ENCODE measurements around the gene SRPX.

SRPX gene

GRCh38 chrX:38220415-38221390 is at the start of gene SRPX:
SRPX (minus strand) TSS chrX:38220871; CDS start chrX:38220792, 79 bp downstream.
- no peak for DNase-seq

GRCh38 chrX:38268011-38268410 is 47.3 kb upstream of the SRPX start:
- DNase-seq = no peak

DNA sequence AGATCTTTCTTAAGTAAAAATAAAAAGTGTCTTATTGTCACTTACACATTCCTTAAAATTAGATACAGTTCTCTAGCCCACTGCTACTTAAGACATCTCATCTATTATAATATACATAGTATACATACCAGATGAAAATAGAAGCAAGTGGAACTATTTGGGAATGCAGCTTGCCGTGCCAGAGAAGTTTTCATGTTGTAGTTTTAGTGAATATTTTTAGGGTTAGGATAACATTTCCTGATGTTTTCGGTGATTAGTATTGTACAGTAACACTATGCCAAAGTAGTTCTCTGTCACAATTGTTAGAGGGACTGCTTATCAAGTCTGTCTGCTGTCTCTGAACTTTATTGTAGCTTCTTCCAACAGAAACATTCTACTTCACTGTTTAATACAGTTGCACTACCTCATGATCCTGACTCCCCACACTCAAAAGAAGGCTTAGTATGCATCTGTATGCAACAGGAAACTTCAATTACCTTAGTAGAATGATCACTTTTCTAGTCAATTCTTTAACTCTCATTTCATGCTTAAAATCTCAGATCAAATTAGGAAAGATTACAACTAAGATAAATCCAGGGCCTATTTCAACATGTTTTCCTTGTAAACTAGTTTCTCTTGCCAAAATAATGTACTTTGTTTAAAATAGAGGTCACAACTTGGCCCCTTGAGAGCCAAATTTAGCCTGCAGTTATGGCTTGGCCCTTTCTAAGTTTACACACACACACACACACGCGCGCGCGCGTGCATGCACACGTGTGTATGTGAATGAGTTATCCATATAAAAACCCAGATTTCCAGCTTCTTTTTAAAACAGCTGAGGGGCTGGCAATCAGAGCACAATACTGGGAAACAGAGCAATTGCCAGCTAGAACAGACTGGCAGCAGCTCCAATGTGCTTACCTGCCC is 42.3 kb upstream of the SRPX start:
- DNase-seq = no peak

DNA sequence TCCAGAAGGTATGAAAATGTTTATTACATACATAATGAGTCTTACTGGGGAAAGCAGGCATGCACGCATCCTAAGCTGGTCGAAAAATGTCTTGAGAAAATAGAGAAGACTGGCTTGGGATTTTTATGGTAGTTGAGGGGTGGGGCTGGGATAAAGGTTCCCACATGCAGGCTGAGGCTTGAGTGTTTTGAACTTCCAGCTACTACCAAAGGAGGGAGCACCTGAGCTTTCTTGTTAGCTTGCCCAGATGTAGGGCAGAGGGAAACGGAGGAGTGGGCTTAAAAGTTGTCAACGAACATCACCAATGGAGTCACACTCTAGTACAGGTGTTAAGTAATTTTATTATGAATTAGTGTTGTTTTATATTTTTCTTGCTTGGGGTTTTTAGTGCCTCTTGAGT is 39.6 kb upstream of the SRPX start:
- no peak for DNase-seq

GRCh38 chrX:38256019-38256418 is 35.3 kb upstream of the SRPX start:
- no peak for DNase-seq

- no peak for DNase-seq
Observed at GRCh38 chrX:38249965-38250364, 29.3 kb upstream of the SRPX start.

- DNase-seq = no peak
Observed at GRCh38 chrX:38247051-38247450, 26.4 kb upstream of the SRPX start.

GRCh38 chrX:38240541-38240940 is 19.9 kb upstream of the SRPX start:
- no peak for DNase-seq

GRCh38 chrX:38236901-38237615 is 16.4 kb upstream of the SRPX start:
- DNase-seq = no peak

- no peak for DNase-seq
Observed at GRCh38 chrX:38233891-38234667, 13.4 kb upstream of the SRPX start.

DNA sequence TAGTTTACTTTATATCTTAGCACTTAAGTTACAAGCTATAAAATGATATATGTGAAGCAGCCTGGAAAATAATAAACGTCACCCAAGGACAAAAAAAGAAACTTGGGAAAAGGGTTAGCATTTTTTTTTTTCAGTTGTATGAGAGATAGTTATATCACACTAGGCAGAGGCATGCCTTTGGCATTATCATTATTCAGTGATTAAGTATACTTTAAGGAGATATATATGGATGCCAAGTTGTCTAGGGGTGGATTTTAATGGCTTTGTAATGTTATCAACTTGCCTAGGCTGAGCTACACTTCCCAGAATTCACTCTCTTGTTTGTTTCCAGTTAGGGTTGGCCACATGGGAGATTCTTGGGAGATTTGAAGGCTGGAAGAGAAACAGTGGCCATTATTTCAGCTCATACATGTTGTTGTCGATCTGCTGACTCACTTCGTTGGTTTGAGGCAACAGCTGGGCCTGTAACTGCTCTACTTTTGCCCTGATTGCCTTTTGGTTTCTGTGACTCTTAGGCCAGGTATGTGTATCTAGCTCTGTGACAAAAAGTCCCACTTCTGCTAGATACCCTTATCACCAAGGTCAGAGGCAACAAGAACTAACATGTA is 11.5 kb upstream of the SRPX start:
- DNase-seq = no peak

- no peak for DNase-seq
Observed at GRCh38 chrX:38225093-38225492, 4.4 kb upstream of the SRPX start.

DNA sequence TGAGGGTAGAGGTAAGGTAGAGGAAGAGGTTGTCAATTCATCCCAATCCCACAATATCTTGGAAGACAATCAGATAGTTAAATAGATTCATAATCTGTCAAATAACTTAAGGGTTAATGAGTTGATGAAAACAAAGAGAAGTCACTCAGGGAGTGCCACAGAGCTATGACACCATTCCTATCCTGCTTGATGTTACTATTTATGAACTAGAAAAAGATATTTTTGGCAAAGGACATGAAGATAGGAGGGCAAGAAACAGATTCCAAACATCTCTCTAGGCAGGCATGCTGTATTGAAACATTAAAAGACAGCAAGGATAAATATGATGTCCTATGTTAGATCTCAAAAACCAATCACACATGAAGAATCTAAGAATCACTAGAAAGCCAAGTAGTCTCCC is 3.5 kb upstream of the SRPX start:
- no peak for DNase-seq

GRCh38 chrX:38221391-38221929 is 789 bp upstream of the SRPX start:
- DNase-seq = no peak

- DNase-seq = no peak
Observed at GRCh38 chrX:38220024-38220414, 652 bp downstream of the SRPX start.

DNA sequence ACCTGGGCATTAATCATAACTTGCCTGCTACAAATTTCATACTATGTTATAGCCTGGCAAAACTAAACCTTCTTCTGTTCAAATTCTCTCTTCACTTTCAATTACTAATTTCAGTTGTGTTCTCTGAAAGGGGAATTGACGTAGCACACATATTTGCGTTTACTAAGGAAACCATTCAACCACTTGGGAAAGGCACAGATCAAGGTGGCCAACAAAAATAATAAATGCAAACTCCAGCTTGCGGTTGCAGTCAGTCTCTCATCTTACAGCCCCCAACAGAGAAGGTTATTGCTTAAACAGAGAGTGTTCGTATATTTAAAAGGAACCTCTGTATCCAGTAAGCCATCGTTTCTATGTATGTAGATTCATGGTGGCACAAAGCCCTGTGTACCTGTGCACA is 4.0 kb downstream of the SRPX start:
- DNase-seq = no peak

DNA sequence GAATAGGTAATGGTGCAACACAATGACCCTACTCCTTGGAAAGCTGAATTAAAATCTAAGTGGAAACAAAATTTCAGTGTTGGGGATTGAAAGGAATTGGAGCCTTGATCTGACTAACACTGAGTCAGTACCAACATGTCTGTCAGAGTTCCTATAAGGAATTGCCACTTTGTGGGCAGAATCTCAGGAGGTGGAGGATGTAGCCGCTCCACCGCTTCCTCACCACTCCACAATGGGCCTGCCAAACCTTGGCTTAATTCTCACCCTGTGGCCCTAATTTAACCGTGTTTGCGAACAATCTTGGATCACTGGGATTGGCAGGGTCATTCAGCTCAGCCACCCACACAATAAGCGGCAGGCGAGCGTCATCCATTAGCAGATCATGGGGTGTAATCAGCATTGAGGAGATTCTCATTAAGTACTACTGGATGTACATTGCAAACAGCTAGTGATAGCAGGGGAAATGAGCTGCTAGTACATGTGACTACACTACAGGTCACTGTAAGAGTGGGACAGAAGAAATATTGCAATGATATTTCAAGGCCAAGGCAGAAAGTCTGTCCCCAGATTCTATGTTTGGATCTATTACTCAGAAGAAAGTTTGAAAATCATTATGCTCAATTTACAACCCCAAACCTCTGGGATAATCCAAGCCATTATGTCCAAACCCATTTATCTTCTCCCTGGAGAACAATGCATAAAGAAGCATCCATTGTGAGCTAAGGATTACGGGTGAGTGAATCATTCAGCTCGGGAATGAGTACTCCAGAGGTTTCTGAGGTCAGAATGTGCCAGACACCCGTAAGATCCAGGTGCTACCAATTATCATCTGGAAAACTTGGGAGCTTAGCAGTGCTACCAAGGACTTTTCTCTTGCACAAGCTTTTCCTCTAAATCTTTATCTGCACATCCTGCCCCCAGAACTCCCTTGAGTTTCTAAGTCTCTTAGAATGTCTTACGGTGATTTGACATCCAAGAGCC is 5.8 kb downstream of the SRPX start:
- DNase-seq = no peak

DNA sequence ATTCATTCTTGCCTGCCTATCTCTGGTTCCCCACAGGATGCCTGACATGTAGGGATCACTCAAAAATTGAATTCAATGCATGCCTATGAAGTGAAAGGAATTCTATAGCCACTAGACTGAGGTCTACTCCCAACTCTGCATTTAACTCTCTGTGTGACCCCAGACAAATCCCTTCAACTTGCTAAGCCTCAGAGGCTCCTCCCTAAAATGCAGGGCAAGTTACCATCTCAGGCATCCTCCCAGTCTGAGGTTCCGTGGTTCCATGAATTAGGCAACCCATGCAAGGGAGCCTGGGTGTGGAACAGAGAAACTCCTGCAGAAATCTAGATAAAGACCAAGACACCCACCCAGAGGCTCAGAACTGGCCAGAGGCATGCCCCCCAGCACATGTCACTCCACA is 6.6 kb downstream of the SRPX start:
- DNase-seq = no peak

- DNase-seq = no peak
Observed at GRCh38 chrX:38211891-38212635, 8.6 kb downstream of the SRPX start.

Data from NCI-H2029 treated with DMSO at 0.1 percent for 48 hours (cell line).